Ishikawa (cell line): ENCODE results near the gene MYO5B.

Source experiments
- CEBPB ChIP-seq: IDR thresholded peaks from 2 replicates; pipeline ENCODE4 v1.6.1; 2012
- CREB1 ChIP-seq: IDR thresholded peaks from 2 replicates; pipeline ENCODE4 v1.6.1; 2012; ENCODE audit warnings: low read depth
- EGR1 ChIP-seq: IDR thresholded peaks from 2 replicates; pipeline ENCODE4 v1.6.1; 2012
- EP300 ChIP-seq: IDR thresholded peaks from 2 replicates; pipeline ENCODE4 v1.6.1; 2012; ENCODE audit warnings: borderline replicate concordance
- FOXM1 ChIP-seq: IDR thresholded peaks from 2 replicates; pipeline ENCODE4 v1.6.1; 2012; ENCODE audit warnings: low read depth, borderline replicate concordance
- RAD21 ChIP-seq: IDR thresholded peaks from 2 replicates; pipeline ENCODE4 v1.6.1; 2012; ENCODE audit warnings: low read depth
- TAF1 ChIP-seq: IDR thresholded peaks from 2 replicates; pipeline ENCODE4 v1.6.1; 2012; ENCODE audit warnings: low read depth, mild to moderate bottlenecking
- TCF12 ChIP-seq: IDR thresholded peaks from 2 replicates; pipeline ENCODE4 v1.6.1; 2012; ENCODE audit warnings: low read depth
- TEAD4 ChIP-seq: IDR thresholded peaks from 2 replicates; pipeline ENCODE4 v1.6.1; 2012
- YY1 ChIP-seq: IDR thresholded peaks from 2 replicates; pipeline ENCODE4 v1.6.1; 2012; ENCODE audit warnings: low read depth
- ZBTB7A ChIP-seq: IDR thresholded peaks from 2 replicates; pipeline ENCODE4 v1.6.1; 2012; ENCODE audit warnings: low read depth
- TF ChIP-seq, protein P1 (sequence below): IDR thresholded peaks from 2 replicates; pipeline ENCODE4 v1.6.1; 2012
- TF ChIP-seq, protein P2 (sequence below): IDR thresholded peaks from 2 replicates; pipeline ENCODE4 v1.6.1; 2012; ENCODE audit warnings: low read depth, mild to moderate bottlenecking

DNA sequence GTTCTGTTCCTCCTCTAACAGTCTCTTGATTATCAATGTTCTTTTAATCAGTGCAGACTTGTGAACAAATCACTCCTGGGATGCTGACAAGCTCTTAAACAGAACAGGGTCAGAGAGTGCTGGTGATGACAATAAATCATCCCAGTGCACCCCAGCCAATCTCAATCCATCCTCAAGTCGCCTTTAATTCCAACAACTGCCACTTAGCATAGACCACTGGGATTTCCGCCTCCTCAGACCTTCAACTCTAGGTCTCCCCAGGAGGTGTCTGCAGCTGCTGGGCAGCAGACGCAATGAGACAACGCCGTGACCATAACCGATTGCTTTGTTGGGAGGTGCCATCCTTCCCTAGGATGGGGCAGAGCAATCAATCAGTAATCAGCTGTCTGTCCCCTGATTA, 197.4 kb downstream of the MYO5B start:
- TF ChIP-seq YY1 (no peak), EP300 (no peak), RAD21 (no peak), CEBPB (no peak), EGR1 (no peak), ZBTB7A (no peak), TAF1 (no peak), FOXM1 (no peak), TCF12 (no peak), TEAD4 (no peak), CREB1 (no peak)
- TF ChIP-seq, protein P1, sequence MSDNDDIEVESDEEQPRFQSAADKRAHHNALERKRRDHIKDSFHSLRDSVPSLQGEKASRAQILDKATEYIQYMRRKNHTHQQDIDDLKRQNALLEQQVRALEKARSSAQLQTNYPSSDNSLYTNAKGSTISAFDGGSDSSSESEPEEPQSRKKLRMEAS: no peak
- TF ChIP-seq, protein P2, sequence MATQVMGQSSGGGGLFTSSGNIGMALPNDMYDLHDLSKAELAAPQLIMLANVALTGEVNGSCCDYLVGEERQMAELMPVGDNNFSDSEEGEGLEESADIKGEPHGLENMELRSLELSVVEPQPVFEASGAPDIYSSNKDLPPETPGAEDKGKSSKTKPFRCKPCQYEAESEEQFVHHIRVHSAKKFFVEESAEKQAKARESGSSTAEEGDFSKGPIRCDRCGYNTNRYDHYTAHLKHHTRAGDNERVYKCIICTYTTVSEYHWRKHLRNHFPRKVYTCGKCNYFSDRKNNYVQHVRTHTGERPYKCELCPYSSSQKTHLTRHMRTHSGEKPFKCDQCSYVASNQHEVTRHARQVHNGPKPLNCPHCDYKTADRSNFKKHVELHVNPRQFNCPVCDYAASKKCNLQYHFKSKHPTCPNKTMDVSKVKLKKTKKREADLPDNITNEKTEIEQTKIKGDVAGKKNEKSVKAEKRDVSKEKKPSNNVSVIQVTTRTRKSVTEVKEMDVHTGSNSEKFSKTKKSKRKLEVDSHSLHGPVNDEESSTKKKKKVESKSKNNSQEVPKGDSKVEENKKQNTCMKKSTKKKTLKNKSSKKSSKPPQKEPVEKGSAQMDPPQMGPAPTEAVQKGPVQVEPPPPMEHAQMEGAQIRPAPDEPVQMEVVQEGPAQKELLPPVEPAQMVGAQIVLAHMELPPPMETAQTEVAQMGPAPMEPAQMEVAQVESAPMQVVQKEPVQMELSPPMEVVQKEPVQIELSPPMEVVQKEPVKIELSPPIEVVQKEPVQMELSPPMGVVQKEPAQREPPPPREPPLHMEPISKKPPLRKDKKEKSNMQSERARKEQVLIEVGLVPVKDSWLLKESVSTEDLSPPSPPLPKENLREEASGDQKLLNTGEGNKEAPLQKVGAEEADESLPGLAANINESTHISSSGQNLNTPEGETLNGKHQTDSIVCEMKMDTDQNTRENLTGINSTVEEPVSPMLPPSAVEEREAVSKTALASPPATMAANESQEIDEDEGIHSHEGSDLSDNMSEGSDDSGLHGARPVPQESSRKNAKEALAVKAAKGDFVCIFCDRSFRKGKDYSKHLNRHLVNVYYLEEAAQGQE: no peak
